Activated naive CD4-positive, alpha-beta T cell treated with anti-CD3 and anti-CD28 coated beads for 36 hours (primary cell): ENCODE data around the gene USP14. TPM values are rescaled to one million over a fixed set of nuclear protein-coding genes. Genes with fewer than 3 reads are reported as not detected.

Experiments
- CTCF ChIA-PET: fragments of 350-600 bp; sonication (Branson Sonifier 250); formaldehyde crosslinking; loops from one replicate; lab custom pipeline; 2021; ENCODE audit warnings: antibody characterized with exemption; lab: Charles Lee
- DNase-seq: peaks from one replicate; pipeline ENCODE4 v3.0.0-alpha.2; 2020
- H3K27ac Mint-ChIP-seq: one replicate; pipeline ENCODE4 v1.8.0; 2021; ENCODE audit warnings: mild to moderate bottlenecking, mixed read lengths
- H3K27me3 Mint-ChIP-seq: one replicate; pipeline ENCODE4 v1.8.0; 2021; ENCODE audit warnings: low read depth, mixed read lengths
- H3K36me3 Mint-ChIP-seq: one replicate; pipeline ENCODE4 v1.8.0; 2021; ENCODE audit warnings: low read depth, mixed read lengths
- H3K4me1 Mint-ChIP-seq: one replicate; pipeline ENCODE4 v1.8.0; 2021; ENCODE audit warnings: low read depth, mixed read lengths
- H3K4me3 Mint-ChIP-seq: one replicate; pipeline ENCODE4 v1.8.0; 2021; ENCODE audit warnings: mild to moderate bottlenecking, moderate library complexity, mixed read lengths
- H3K9me3 Mint-ChIP-seq: one replicate; pipeline ENCODE4 v1.8.0; 2021; ENCODE audit warnings: mixed read lengths
- intact Hi-C: fragments of 100-400 bp; cut with micrococcal nuclease; formaldehyde crosslinking; loops from one replicate; pipeline ENCODE4 v1.15.1; 2023
- microRNA-seq: library from miRNA; unstranded; fragments of <30 nt; microRNA quantifications from one replicate; pipeline ENCODE4 v1.2.0, GENCODE V29; 2022; ENCODE audit warnings: borderline microRNAs expressed, borderline replicate concordance
- total RNA-seq, 2 experiments: library from RNA; stranded (reverse); gene quantifications; one replicate each; pipeline ENCODE4 v1.2.3, GENCODE V29; 2021

The USP14 gene
- total RNA-seq, 2 experiments from 2014 or later: 90.0 to 96.6 TPM

GRCh38 chr18:248053-248452 is 89.7 kb downstream of the USP14 start:
- Mint-ChIP-seq H3K36me3 (peaks cover 51% of the 10 kb centered on the region), H3K4me1 (no peaks in the 10 kb centered on the region), H3K9me3 (no peaks in the 10 kb centered on the region), H3K4me3 (no peak overlapping the region), H3K27ac (no peak overlapping the region), H3K27me3 (no peaks in the 10 kb centered on the region)
- DNase-seq: no peak
- CTCF ChIA-PET: interaction anchor here (1.7 kb wide), 1 partner anchor 32 kb away, joined by 4 read pairs; no protein-coding TSS in a partner anchor
- intact Hi-C loops: no loop called here

GRCh38 chr18:250685-251084 is 92.3 kb downstream of the USP14 start:
- intact Hi-C loops: no loop called here
- Mint-ChIP-seq H3K4me1 (no peaks in the 10 kb centered on the region), H3K27me3 (no peaks in the 10 kb centered on the region), H3K36me3 (peaks cover 44% of the 10 kb centered on the region), H3K9me3 (no peaks in the 10 kb centered on the region), H3K4me3 (no peak overlapping the region), H3K27ac (no peak overlapping the region)
- DNase-seq: no peak
- CTCF ChIA-PET: no interaction called here

GRCh38 chr18:251572-251971 is 93.2 kb downstream of the USP14 start:
- intact Hi-C loops: no loop called here
- Mint-ChIP-seq H3K9me3 (no peaks in the 10 kb centered on the region), H3K27me3 (no peaks in the 10 kb centered on the region), H3K36me3 (peaks cover 45% of the 10 kb centered on the region), H3K4me3 (no peak overlapping the region), H3K4me1 (no peaks in the 10 kb centered on the region), H3K27ac (no peak overlapping the region)
- CTCF ChIA-PET: no interaction called here
- DNase-seq: no peak

- H3K4me3 Mint-ChIP-seq: no peak overlapping the region
- no peaks in the 10 kb centered on the region for H3K4me1 Mint-ChIP-seq
- no peaks in the 10 kb centered on the region for H3K9me3 Mint-ChIP-seq
- intact Hi-C loops: no loop called here
- DNase-seq: no peak
- peaks cover 53% of the 10 kb centered on the region for H3K36me3 Mint-ChIP-seq
- no peak overlapping the region for H3K27ac Mint-ChIP-seq
- H3K27me3 Mint-ChIP-seq: no peaks in the 10 kb centered on the region
- CTCF ChIA-PET: no interaction called here
Measured at GRCh38 chr18:253121-253520, 94.8 kb downstream of the USP14 start.

GRCh38 chr18:255171-255570 is 96.8 kb downstream of the USP14 start:
- Mint-ChIP-seq H3K27me3 (no peaks in the 10 kb centered on the region), H3K4me3 (no peak overlapping the region), H3K27ac (no peak overlapping the region), H3K36me3 (peaks cover 51% of the 10 kb centered on the region), H3K4me1 (peaks cover 2% of the 10 kb centered on the region), H3K9me3 (no peaks in the 10 kb centered on the region)
- intact Hi-C loops: no loop called here
- CTCF ChIA-PET: interaction anchor here (0.5 kb wide), 1 partner anchor 452 kb away, joined by 3 read pairs; no protein-coding TSS in a partner anchor
- no peak for DNase-seq

- Mint-ChIP-seq H3K4me3 (no peak overlapping the region), H3K4me1 (peaks cover 20% of the 10 kb centered on the region), H3K9me3 (no peaks in the 10 kb centered on the region), H3K36me3 (peaks cover 37% of the 10 kb centered on the region), H3K27me3 (no peaks in the 10 kb centered on the region), H3K27ac (no peak overlapping the region)
- intact Hi-C loops: no loop called here
- CTCF ChIA-PET: interaction anchor here (0.6 kb wide), 1 partner anchor 92 kb away, joined by 3 read pairs; no protein-coding TSS in a partner anchor
- no peak for DNase-seq
Measured at GRCh38 chr18:260547-260946, 102.2 kb downstream of the USP14 start.

- Mint-ChIP-seq H3K4me3 (no peak overlapping the region), H3K36me3 (peaks cover 36% of the 10 kb centered on the region), H3K9me3 (no peaks in the 10 kb centered on the region), H3K4me1 (peaks cover 29% of the 10 kb centered on the region), H3K27ac (no peak overlapping the region), H3K27me3 (no peaks in the 10 kb centered on the region)
- CTCF ChIA-PET: no interaction called here
- intact Hi-C loops: no loop called here
- no peak for DNase-seq
Measured at GRCh38 chr18:261398-262073, 103.2 kb downstream of the USP14 start.

Small RNAs within 50 kb of the gene (microRNA-seq; reads per million reads assigned to microRNA genes)
- gene MIR8078: not detected

Other genes with a start within 250 kb of the USP14 start
- not detected for gene TUBB8B, start 108.9 kb upstream of the USP14 start, total RNA-seq
- gene THOC1, start 109.5 kb downstream of the USP14 start, total RNA-seq: 10 to 100 TPM; 63.5 to 66.2 TPM